GM19351 (cell line): ENCODE measurements around the gene NPHP4.
"Not testable (repeated sequence)": the region's sequence is repeated elsewhere in the genome, so short reads cannot be mapped to it uniquely, and the experiment has no call there.

Experiments used
- ATAC-seq: cut with Tn5 transposase; IDR thresholded peaks from one replicate; pipeline ENCODE4 v1.9.1; 2021; ENCODE audit warnings: mild to moderate bottlenecking, moderate library complexity; ENCODE audit not compliant: unreplicated experiment

NPHP4 gene

GRCh38 chr1:6024376-6024775, 32.2 kb upstream of the NPHP4 start:
- no peak for ATAC-seq

GRCh38 chr1:6023346-6023745, 31.1 kb upstream of the NPHP4 start:
- ATAC-seq, result no peak

- no peak for ATAC-seq
Observed at GRCh38 chr1:6022193-6022592, 30.0 kb upstream of the NPHP4 start.

GRCh38 chr1:6019166-6019845, 27.1 kb upstream of the NPHP4 start:
- no peak for ATAC-seq

GRCh38 chr1:6017654-6018053, 25.4 kb upstream of the NPHP4 start:
- ATAC-seq, result not testable (repeated sequence)

GRCh38 chr1:6016191-6016865, 24.1 kb upstream of the NPHP4 start:
- no peak for ATAC-seq

GRCh38 chr1:6014130-6014999, 22.1 kb upstream of the NPHP4 start:
- no peak for ATAC-seq

GRCh38 chr1:6013491-6013890, 21.3 kb upstream of the NPHP4 start:
- ATAC-seq, result no peak

GRCh38 chr1:6012529-6013318, 20.5 kb upstream of the NPHP4 start:
- no peak for ATAC-seq

- ATAC-seq, result no peak
Observed at GRCh38 chr1:6011946-6012258, 19.7 kb upstream of the NPHP4 start.

GRCh38 chr1:6011161-6011945, 19.1 kb upstream of the NPHP4 start:
- ATAC-seq, result no peak

- ATAC-seq, result no peak
Observed at GRCh38 chr1:6010554-6010953, 18.3 kb upstream of the NPHP4 start.

GRCh38 chr1:6009120-6010040, 17.2 kb upstream of the NPHP4 start:
- ATAC-seq, result no peak

- no peak for ATAC-seq
Observed at GRCh38 chr1:6008696-6009095, 16.5 kb upstream of the NPHP4 start.

- no peak for ATAC-seq
Observed at GRCh38 chr1:6008084-6008415, 15.8 kb upstream of the NPHP4 start.

- no peak for ATAC-seq
Observed at GRCh38 chr1:6007318-6008083, 15.3 kb upstream of the NPHP4 start.

- ATAC-seq, result no peak
Observed at GRCh38 chr1:6006882-6007281, 14.7 kb upstream of the NPHP4 start.

- ATAC-seq, result no peak
Observed at GRCh38 chr1:6005276-6005917, 13.2 kb upstream of the NPHP4 start.
